ENCODE results near the gene EBF3. TPM values are rescaled to one million over a fixed set of nuclear protein-coding genes. Genes with fewer than 3 reads are reported as not detected.

The EBF3 gene
- total and polyA plus RNA-seq, 2 donors (not counting 3 experiments of a cell fraction or from before 2014, with no cell fraction given) = 0.92 to 2.7 TPM

DNA sequence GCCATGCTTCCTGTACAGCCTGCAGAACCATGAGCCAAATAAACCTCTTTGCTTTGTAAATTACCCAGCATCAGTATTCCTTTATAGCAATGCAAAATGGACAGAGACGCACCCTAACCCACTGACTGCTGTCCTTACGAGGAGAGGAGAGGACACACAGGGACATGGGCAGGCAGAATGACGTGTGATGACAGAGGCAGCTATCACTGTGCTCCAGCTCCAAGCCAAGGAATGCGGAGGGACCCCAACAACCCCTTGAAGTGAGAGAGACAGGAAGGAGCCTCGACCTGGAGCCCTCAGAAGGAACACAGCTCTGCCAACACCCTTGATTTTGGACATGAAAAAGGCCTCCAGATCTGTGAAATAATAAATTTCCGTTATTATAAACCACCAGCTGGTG is 46.6 kb upstream of the EBF3 start:
- Histone ChIP-seq H3K79me2 (ENCODE audit: control insufficient read depth, insufficient read depth, low read length) (no peaks in the 10 kb centered on the region), H3K27ac (ENCODE audit: insufficient read depth, low read depth, low read length) (no peak overlapping the region), H2AFZ (ENCODE audit: low read depth, low read length) (no peak overlapping the region), H3K4me2 (ENCODE audit: insufficient read depth, low read length) (no peak overlapping the region), H3K4me1 (ENCODE audit: control insufficient read depth, extremely low read depth, insufficient read depth, low read length) (no peaks in the 10 kb centered on the region), H3K9me1 (replicated peaks; ENCODE audit: control insufficient read depth, extremely low read depth, insufficient read depth, low read length) (no peaks in the 10 kb centered on the region), H4K20me1 (replicated peaks; ENCODE audit: control insufficient read depth, extremely low read depth, insufficient read depth, low read length) (no peaks in the 10 kb centered on the region), H3K9me3 (replicated peaks; ENCODE audit: control insufficient read depth, insufficient read depth, low read length) (no peaks in the 10 kb centered on the region), H3K9ac (replicated peaks; ENCODE audit: extremely low read depth, insufficient read depth, low read length) (no peak overlapping the region), H3K4me3 (replicated peaks in 1 of 3; ENCODE audit: insufficient read depth in 1 of 3, low read depth in 1 of 3, low read length in 3 of 3) (no peak overlapping the region), H3K36me3 (ENCODE audit: control insufficient read depth in 2 of 2, extremely low read depth in 1 of 2, insufficient read depth in 2 of 2, low read length in 2 of 2) (no peaks in the 10 kb centered on the region), H3K27me3 (ENCODE audit: control insufficient read depth in 2 of 2, insufficient read depth in 2 of 2, low read length in 2 of 2) (no peaks in the 10 kb centered on the region)
- dilution Hi-C loops (cut with MboI; ENCODE audit: extremely low pct_ligation_motif_present, low sequenced_read_pairs) = no loop called here
- FAIRE-seq (no peak), DNase-seq (ENCODE audit: low read depth, low spot score) (no peak)
- POLR2A ChIA-PET = no interaction called here
- TF ChIP-seq EZH2 (IDR thresholded peaks at IDR 0.05; ENCODE audit: borderline replicate concordance, low read depth, low read length, severe bottlenecking) (no peak), POLR2A (IDR thresholded peaks at IDR 0.05; ENCODE audit: low read depth, low read length) (no peak), POLR2AphosphoS5 (IDR thresholded peaks at IDR 0.05; ENCODE audit: insufficient read depth, low read depth, low read length) (no peak), JUN (IDR thresholded peaks at IDR 0.05; ENCODE audit: borderline replicate concordance, insufficient read depth, insufficient read length, low read depth) (no peak), GATA2 (IDR thresholded peaks at IDR 0.05; ENCODE audit: insufficient read depth, insufficient read length, low read depth, low read length) (no peak), FOS (IDR thresholded peaks at IDR 0.05; ENCODE audit: borderline replicate concordance, insufficient read depth, low read length) (no peak), MYC (IDR thresholded peaks at IDR 0.05; ENCODE audit: low read depth, low read length) (no peak)
- TF ChIP-seq, protein P1, sequence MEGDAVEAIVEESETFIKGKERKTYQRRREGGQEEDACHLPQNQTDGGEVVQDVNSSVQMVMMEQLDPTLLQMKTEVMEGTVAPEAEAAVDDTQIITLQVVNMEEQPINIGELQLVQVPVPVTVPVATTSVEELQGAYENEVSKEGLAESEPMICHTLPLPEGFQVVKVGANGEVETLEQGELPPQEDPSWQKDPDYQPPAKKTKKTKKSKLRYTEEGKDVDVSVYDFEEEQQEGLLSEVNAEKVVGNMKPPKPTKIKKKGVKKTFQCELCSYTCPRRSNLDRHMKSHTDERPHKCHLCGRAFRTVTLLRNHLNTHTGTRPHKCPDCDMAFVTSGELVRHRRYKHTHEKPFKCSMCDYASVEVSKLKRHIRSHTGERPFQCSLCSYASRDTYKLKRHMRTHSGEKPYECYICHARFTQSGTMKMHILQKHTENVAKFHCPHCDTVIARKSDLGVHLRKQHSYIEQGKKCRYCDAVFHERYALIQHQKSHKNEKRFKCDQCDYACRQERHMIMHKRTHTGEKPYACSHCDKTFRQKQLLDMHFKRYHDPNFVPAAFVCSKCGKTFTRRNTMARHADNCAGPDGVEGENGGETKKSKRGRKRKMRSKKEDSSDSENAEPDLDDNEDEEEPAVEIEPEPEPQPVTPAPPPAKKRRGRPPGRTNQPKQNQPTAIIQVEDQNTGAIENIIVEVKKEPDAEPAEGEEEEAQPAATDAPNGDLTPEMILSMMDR (IDR thresholded peaks at IDR 0.05; ENCODE audit: extremely low read depth in 1 of 2, insufficient read depth in 1 of 2, low read depth in 1 of 2, low read length in 2 of 2) = no peak
- TF ChIP-seq, protein P2, sequence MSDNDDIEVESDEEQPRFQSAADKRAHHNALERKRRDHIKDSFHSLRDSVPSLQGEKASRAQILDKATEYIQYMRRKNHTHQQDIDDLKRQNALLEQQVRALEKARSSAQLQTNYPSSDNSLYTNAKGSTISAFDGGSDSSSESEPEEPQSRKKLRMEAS (IDR thresholded peaks at IDR 0.05; ENCODE audit: insufficient read depth, insufficient read length) = no peak
- CTCF ChIA-PET = no interaction called here
- intact Hi-C loops (cut with micrococcal nuclease) = no loop called here
- no TSS peak for BruUV-seq (replicated peaks)
